NCI-H2171 (cell line): ENCODE measurements around the gene DPP4.

ENCODE experiments used
- DNase-seq: peaks from one replicate; lab custom pipeline; 2025; lab: John Stamatoyannopoulos, UW

Gene DPP4

GRCh38 chr2:162073888-162074631 lies at the start of gene DPP4:
DPP4 (minus strand) TSS chr2:162074215; CDS start chr2:162073981, 234 bp downstream.
- no peak for DNase-seq

GRCh38 chr2:162118166-162119031 lies 44.4 kb upstream of the DPP4 start:
- no peak for DNase-seq

- no peak for DNase-seq
These were observed 42.3 kb upstream of the DPP4 start for GRCh38 chr2:162116352-162116751.

GRCh38 chr2:162115076-162115475 lies 41.1 kb upstream of the DPP4 start:
- DNase-seq = no peak

- no peak for DNase-seq
These were observed 40.3 kb upstream of the DPP4 start for GRCh38 chr2:162114271-162114670.

- no peak for DNase-seq
These were observed 39.8 kb upstream of the DPP4 start for GRCh38 chr2:162113776-162114168.

- no peak for DNase-seq
These were observed 39.2 kb upstream of the DPP4 start for GRCh38 chr2:162113088-162113775.

GRCh38 chr2:162111958-162112850 lies 38.2 kb upstream of the DPP4 start:
- DNase-seq = no peak

GRCh38 chr2:162107361-162107901 lies 33.4 kb upstream of the DPP4 start:
- DNase-seq = no peak

GRCh38 chr2:162106746-162107145 lies 32.7 kb upstream of the DPP4 start:
- no peak for DNase-seq

- no peak for DNase-seq
These were observed 32.1 kb upstream of the DPP4 start for GRCh38 chr2:162106146-162106551.

- DNase-seq = no peak
These were observed 29.5 kb upstream of the DPP4 start for GRCh38 chr2:162103443-162104009.

- DNase-seq = no peak
These were observed 26.6 kb upstream of the DPP4 start for GRCh38 chr2:162100579-162100978.

- no peak for DNase-seq
These were observed 25.8 kb upstream of the DPP4 start for GRCh38 chr2:162099836-162100235.

- no peak for DNase-seq
These were observed 18.9 kb upstream of the DPP4 start for GRCh38 chr2:162092658-162093556.

GRCh38 chr2:162092008-162092390 lies 18.0 kb upstream of the DPP4 start:
- no peak for DNase-seq

GRCh38 chr2:162091325-162092007 lies 17.5 kb upstream of the DPP4 start:
- DNase-seq = no peak

GRCh38 chr2:162090109-162090508 lies 16.1 kb upstream of the DPP4 start:
- DNase-seq = no peak

GRCh38 chr2:162086904-162087303 lies 12.9 kb upstream of the DPP4 start:
- DNase-seq = no peak
